ENCODE results near the gene PDE1C.
A peak's percentile ranks its signal among the peaks of the same experiment; 100 is the strongest.

PDE1C gene

GRCh38 chr7:31782411-31782991 lies 287.7 kb downstream of the PDE1C start:
- no peak overlapping the region for H3K4me3 ChIP-seq (ENCODE audit: extremely low read depth, insufficient read depth, low read length, poor library complexity, severe bottlenecking)
- H3K36me3 ChIP-seq (ENCODE audit: control insufficient read depth, insufficient read depth, low read length): no peaks in the 10 kb centered on the region
- H3K9me3 ChIP-seq (ENCODE audit: control insufficient read depth, low read length): no peaks in the 10 kb centered on the region
- H3K4me1 ChIP-seq (ENCODE audit: control insufficient read depth, insufficient read depth, low read length, poor library complexity, severe bottlenecking): peaks cover 5% of the 10 kb centered on the region
- WGBS, 2 experiments (ENCODE audit: insufficient coverage in 2 of 2): 67 to 71% methylated on average over 1 of the region's 7 CpGs
- H3K27ac ChIP-seq (ENCODE audit: low read depth, low read length, severe bottlenecking): no peak overlapping the region

- no CpG with 5 or more reads among the region's 3 CpGs for WGBS, 2 experiments (ENCODE audit: insufficient coverage in 2 of 2)
- Histone ChIP-seq H3K4me3 (ENCODE audit: extremely low read depth, insufficient read depth, low read length, poor library complexity, severe bottlenecking) (no peak overlapping the region), H3K27ac (ENCODE audit: low read depth, low read length, severe bottlenecking) (no peak overlapping the region), H3K36me3 (ENCODE audit: control insufficient read depth, insufficient read depth, low read length) (no peaks in the 10 kb centered on the region), H3K4me1 (ENCODE audit: control insufficient read depth, insufficient read depth, low read length, poor library complexity, severe bottlenecking) (peaks cover 24% of the 10 kb centered on the region), H3K9me3 (ENCODE audit: control insufficient read depth, low read length) (no peaks in the 10 kb centered on the region)
Observed at GRCh38 chr7:31778296-31778695, 291.9 kb downstream of the PDE1C start.

- Histone ChIP-seq H3K9me3 (ENCODE audit: control insufficient read depth, low read length) (no peaks in the 10 kb centered on the region), H3K27ac (ENCODE audit: low read depth, low read length, severe bottlenecking) (peak overlapping the region; percentile 75), H3K4me1 (ENCODE audit: control insufficient read depth, insufficient read depth, low read length, poor library complexity, severe bottlenecking) (peaks cover 24% of the 10 kb centered on the region), H3K4me3 (ENCODE audit: extremely low read depth, insufficient read depth, low read length, poor library complexity, severe bottlenecking) (no peak overlapping the region), H3K36me3 (ENCODE audit: control insufficient read depth, insufficient read depth, low read length) (no peaks in the 10 kb centered on the region)
- WGBS, 2 experiments (ENCODE audit: insufficient coverage in 2 of 2): 25% methylated on average over 1 of the region's 3 CpGs; no CpG with 5 or more reads in 1 of the 2 experiments
Observed at GRCh38 chr7:31776616-31777015, 293.6 kb downstream of the PDE1C start.

GRCh38 chr7:31775556-31775955 lies 294.7 kb downstream of the PDE1C start:
- Histone ChIP-seq H3K4me1 (ENCODE audit: control insufficient read depth, insufficient read depth, low read length, poor library complexity, severe bottlenecking) (peaks cover 19% of the 10 kb centered on the region), H3K27ac (ENCODE audit: low read depth, low read length, severe bottlenecking) (no peak overlapping the region), H3K9me3 (ENCODE audit: control insufficient read depth, low read length) (no peaks in the 10 kb centered on the region), H3K4me3 (ENCODE audit: extremely low read depth, insufficient read depth, low read length, poor library complexity, severe bottlenecking) (no peak overlapping the region), H3K36me3 (ENCODE audit: control insufficient read depth, insufficient read depth, low read length) (no peaks in the 10 kb centered on the region)
- WGBS, 2 experiments (ENCODE audit: insufficient coverage in 2 of 2): 90 to 98% methylated on average over 8 of the region's 8 CpGs

GRCh38 chr7:31772211-31772610 lies 298.0 kb downstream of the PDE1C start:
- Histone ChIP-seq H3K27ac (ENCODE audit: low read depth, low read length, severe bottlenecking) (no peak overlapping the region), H3K36me3 (ENCODE audit: control insufficient read depth, insufficient read depth, low read length) (no peaks in the 10 kb centered on the region), H3K9me3 (ENCODE audit: control insufficient read depth, low read length) (no peaks in the 10 kb centered on the region), H3K4me1 (ENCODE audit: control insufficient read depth, insufficient read depth, low read length, poor library complexity, severe bottlenecking) (peaks cover 18% of the 10 kb centered on the region), H3K4me3 (ENCODE audit: extremely low read depth, insufficient read depth, low read length, poor library complexity, severe bottlenecking) (no peak overlapping the region)
- no CpG with 5 or more reads among the region's 2 CpGs for WGBS, 2 experiments (ENCODE audit: insufficient coverage in 2 of 2)

- H3K4me3 ChIP-seq (ENCODE audit: extremely low read depth, insufficient read depth, low read length, poor library complexity, severe bottlenecking): no peak overlapping the region
- no peaks in the 10 kb centered on the region for H3K4me1 ChIP-seq (ENCODE audit: control insufficient read depth, insufficient read depth, low read length, poor library complexity, severe bottlenecking)
- H3K27ac ChIP-seq (ENCODE audit: low read depth, low read length, severe bottlenecking): no peak overlapping the region
- WGBS, 2 experiments (ENCODE audit: insufficient coverage in 2 of 2): 6 to 20% methylated on average over 2 to 3 of the region's 4 CpGs
- H3K36me3 ChIP-seq (ENCODE audit: control insufficient read depth, insufficient read depth, low read length): no peaks in the 10 kb centered on the region
- H3K9me3 ChIP-seq (ENCODE audit: control insufficient read depth, low read length): no peaks in the 10 kb centered on the region
Observed at GRCh38 chr7:31767686-31768358, 302.4 kb downstream of the PDE1C start.

GRCh38 chr7:31764462-31764861 lies 305.7 kb downstream of the PDE1C start:
- WGBS, 2 experiments (ENCODE audit: insufficient coverage in 2 of 2): 84 to 95% methylated on average over 4 of the region's 4 CpGs
- Histone ChIP-seq H3K4me3 (ENCODE audit: extremely low read depth, insufficient read depth, low read length, poor library complexity, severe bottlenecking) (no peak overlapping the region), H3K9me3 (ENCODE audit: control insufficient read depth, low read length) (no peaks in the 10 kb centered on the region), H3K27ac (ENCODE audit: low read depth, low read length, severe bottlenecking) (no peak overlapping the region), H3K36me3 (ENCODE audit: control insufficient read depth, insufficient read depth, low read length) (no peaks in the 10 kb centered on the region), H3K4me1 (ENCODE audit: control insufficient read depth, insufficient read depth, low read length, poor library complexity, severe bottlenecking) (no peaks in the 10 kb centered on the region)

GRCh38 chr7:31763548-31763947 lies 306.7 kb downstream of the PDE1C start:
- Histone ChIP-seq H3K9me3 (ENCODE audit: control insufficient read depth, low read length) (no peaks in the 10 kb centered on the region), H3K27ac (ENCODE audit: low read depth, low read length, severe bottlenecking) (no peak overlapping the region), H3K36me3 (ENCODE audit: control insufficient read depth, insufficient read depth, low read length) (no peaks in the 10 kb centered on the region), H3K4me3 (ENCODE audit: extremely low read depth, insufficient read depth, low read length, poor library complexity, severe bottlenecking) (no peak overlapping the region), H3K4me1 (ENCODE audit: control insufficient read depth, insufficient read depth, low read length, poor library complexity, severe bottlenecking) (no peaks in the 10 kb centered on the region)
- no CpG with 5 or more reads among the region's 2 CpGs for WGBS, 2 experiments (ENCODE audit: insufficient coverage in 2 of 2)

- no peaks in the 10 kb centered on the region for H3K4me1 ChIP-seq (ENCODE audit: control insufficient read depth, insufficient read depth, low read length, poor library complexity, severe bottlenecking)
- H3K4me3 ChIP-seq (ENCODE audit: extremely low read depth, insufficient read depth, low read length, poor library complexity, severe bottlenecking): no peak overlapping the region
- H3K36me3 ChIP-seq (ENCODE audit: control insufficient read depth, insufficient read depth, low read length): no peaks in the 10 kb centered on the region
- H3K9me3 ChIP-seq (ENCODE audit: control insufficient read depth, low read length): no peaks in the 10 kb centered on the region
- no peak overlapping the region for H3K27ac ChIP-seq (ENCODE audit: low read depth, low read length, severe bottlenecking)
Observed at GRCh38 chr7:31761646-31762045, 308.6 kb downstream of the PDE1C start.

- Histone ChIP-seq H3K36me3 (ENCODE audit: control insufficient read depth, insufficient read depth, low read length) (no peaks in the 10 kb centered on the region), H3K9me3 (ENCODE audit: control insufficient read depth, low read length) (no peaks in the 10 kb centered on the region), H3K27ac (ENCODE audit: low read depth, low read length, severe bottlenecking) (no peak overlapping the region), H3K4me3 (ENCODE audit: extremely low read depth, insufficient read depth, low read length, poor library complexity, severe bottlenecking) (no peak overlapping the region), H3K4me1 (ENCODE audit: control insufficient read depth, insufficient read depth, low read length, poor library complexity, severe bottlenecking) (no peaks in the 10 kb centered on the region)
- 44% methylated on average over 2 of the region's 3 CpGs; no CpG with 5 or more reads in 1 of the 2 experiments for WGBS, 2 experiments (ENCODE audit: insufficient coverage in 2 of 2)
Observed at GRCh38 chr7:31758755-31759154, 311.5 kb downstream of the PDE1C start.

GRCh38 chr7:31751726-31752125 lies 318.5 kb downstream of the PDE1C start:
- Histone ChIP-seq H3K9me3 (ENCODE audit: control insufficient read depth, low read length) (no peaks in the 10 kb centered on the region), H3K36me3 (ENCODE audit: control insufficient read depth, insufficient read depth, low read length) (no peaks in the 10 kb centered on the region), H3K27ac (ENCODE audit: low read depth, low read length, severe bottlenecking) (no peak overlapping the region), H3K4me1 (ENCODE audit: control insufficient read depth, insufficient read depth, low read length, poor library complexity, severe bottlenecking) (no peaks in the 10 kb centered on the region), H3K4me3 (ENCODE audit: extremely low read depth, insufficient read depth, low read length, poor library complexity, severe bottlenecking) (no peak overlapping the region)
- WGBS, 2 experiments (ENCODE audit: insufficient coverage in 2 of 2): 88 to 90% methylated on average over 1 to 2 of the region's 4 CpGs

All from mesodermal cell (in vitro differentiated cells).